ENCODE data around the gene SHISA8. TPM values are rescaled to one million over a fixed set of nuclear protein-coding genes. Genes with fewer than 3 reads are reported as not detected.

SHISA8 gene
- total RNA-seq, 1 donor from 2014 or later: not detected

- no peak for DNase-seq (ENCODE audit: low read depth, low spot score)
Observed at GRCh38 chr22:41862530-41863266, 52.2 kb downstream of the SHISA8 start.

GRCh38 chr22:41862160-41862529 lies 52.7 kb downstream of the SHISA8 start:
- DNase-seq (ENCODE audit: low read depth, low spot score): no peak

Other genes starting within 250 kb of the SHISA8 start
- 101 and 113 TPM in 2 replicates for gene SNU13, start 226.2 kb downstream of the SHISA8 start, total RNA-seq
- 2.2 and 2.5 TPM in 2 replicates for gene MEI1, start 215.6 kb downstream of the SHISA8 start, total RNA-seq
- gene CCDC134, start 114.4 kb downstream of the SHISA8 start, total RNA-seq: 6.7 and 11.2 TPM in 2 replicates
- gene SREBF2, start 82.0 kb downstream of the SHISA8 start, total RNA-seq: 47.9 and 60.6 TPM in 2 replicates
- 0.13 TPM in 1 of 2 replicates, not detected in the other for gene TNFRSF13C, start 11.7 kb upstream of the SHISA8 start, total RNA-seq
- 22.1 and 35.4 TPM in 2 replicates for gene CENPM, start 32.1 kb upstream of the SHISA8 start, total RNA-seq
- gene SEPTIN3, start 54.4 kb upstream of the SHISA8 start, total RNA-seq: 0.07 TPM in 2 replicates
- gene WBP2NL, start 83.7 kb upstream of the SHISA8 start, total RNA-seq: 0.18 and 0.20 TPM in 2 replicates
- 46.4 and 56.8 TPM in 2 replicates for gene NAGA, start 155.7 kb upstream of the SHISA8 start, total RNA-seq
- 17.5 and 25.4 TPM in 2 replicates for gene PHETA2, start 159.2 kb upstream of the SHISA8 start, total RNA-seq
- gene SMDT1, start 164.6 kb upstream of the SHISA8 start, total RNA-seq: 10.8 and 14.5 TPM in 2 replicates
- 61.7 and 65.9 TPM in 2 replicates for gene NDUFA6, start 175.7 kb upstream of the SHISA8 start, total RNA-seq
- gene CYP2D6, start 215.7 kb upstream of the SHISA8 start, total RNA-seq: 0.13 and 0.14 TPM in 2 replicates